Mesenchymal stem cell (in vitro differentiated cells and primary cell): ENCODE measurements around the gene RASGEF1C.

Experiments used
- DNase-seq: peaks from one replicate; pipeline ENCODE4 v3.0.0-alpha.2; 2013
- H2AFZ ChIP-seq: one replicate; pipeline ENCODE4 v1.6.1; 2013; ENCODE audit warnings: low read depth, mild to moderate bottlenecking, control low read depth, inconsistent platforms, low read length, moderate library complexity
- H2AK5ac ChIP-seq: 2 replicates; pipeline ENCODE4 v1.6.1; 2013; ENCODE audit warnings: low read length, moderate library complexity, mild to moderate bottlenecking, inconsistent platforms; ENCODE audit not compliant: severe bottlenecking
- H2BK120ac ChIP-seq: one replicate; pipeline ENCODE4 v1.6.1; 2013; ENCODE audit warnings: low read depth, mild to moderate bottlenecking, inconsistent platforms, low read length, moderate library complexity
- H2BK12ac ChIP-seq, 2 experiments: one replicate each; pipeline ENCODE4 v1.6.1; 2013; ENCODE audit warnings: inconsistent platforms in 2 of 2, low read length in 2 of 2, mild to moderate bottlenecking in 2 of 2, moderate library complexity in 2 of 2, control low read depth in 1 of 2
- H2BK15ac ChIP-seq: one replicate; pipeline ENCODE4 v1.6.1; 2013; ENCODE audit warnings: mild to moderate bottlenecking, low read depth, inconsistent platforms; ENCODE audit not compliant: poor library complexity, severe bottlenecking
- H2BK5ac ChIP-seq: 2 replicates; pipeline ENCODE4 v1.6.1; 2013; ENCODE audit warnings: low read depth, mild to moderate bottlenecking, low read length, control low read depth, inconsistent platforms; ENCODE audit not compliant: poor library complexity, severe bottlenecking
- H3K14ac ChIP-seq, 2 experiments: one replicate each; pipeline ENCODE4 v1.6.1; 2013; ENCODE audit warnings: inconsistent platforms in 2 of 2, low read length in 2 of 2, control low read depth in 1 of 2, mild to moderate bottlenecking in 1 of 2, moderate library complexity in 1 of 2
- H3K18ac ChIP-seq, 2 experiments: one replicate each; pipeline ENCODE4 v1.6.1; 2013; ENCODE audit warnings: inconsistent platforms in 2 of 2, low read length in 2 of 2, control low read depth in 1 of 2, low read depth in 1 of 2, mild to moderate bottlenecking in 1 of 2
- H3K23ac ChIP-seq, 2 experiments: one replicate each; pipeline ENCODE4 v1.6.1; 2013; ENCODE audit warnings: inconsistent platforms in 2 of 2, low read length in 2 of 2, mild to moderate bottlenecking in 2 of 2, moderate library complexity in 2 of 2, control low read depth in 1 of 2
- H3K27ac ChIP-seq: 2 replicates; pipeline ENCODE4 v1.5.1; 2013; ENCODE audit warnings: mild to moderate bottlenecking, moderate library complexity, low read length, control low read depth, inconsistent platforms; ENCODE audit not compliant: poor library complexity, severe bottlenecking
- H3K27me3 ChIP-seq, 2 experiments: 2 replicates each; pipeline versions ENCODE4 v1.6.1 to v1.7.0; 2013; ENCODE audit warnings: low read length in 2 of 2, mild to moderate bottlenecking in 2 of 2, moderate library complexity in 2 of 2, control low read depth in 1 of 2, inconsistent platforms in 1 of 2; ENCODE audit not compliant: control insufficient read depth in 1 of 2, insufficient read depth in 1 of 2
- H3K36me3 ChIP-seq, 2 experiments: 2 replicates each; pipeline versions ENCODE4 v1.6.1 to v1.7.0; 2013; ENCODE audit warnings: low read length in 2 of 2, control low read depth in 1 of 2, inconsistent platforms in 1 of 2, low read depth in 1 of 2, mild to moderate bottlenecking in 1 of 2; ENCODE audit not compliant: insufficient read depth in 2 of 2, control insufficient read depth in 1 of 2
- H3K4ac ChIP-seq, 2 experiments: one replicate each; pipeline ENCODE4 v1.6.1; 2013; ENCODE audit warnings: inconsistent platforms in 2 of 2, low read length in 2 of 2, mild to moderate bottlenecking in 2 of 2, moderate library complexity in 2 of 2, control low read depth in 1 of 2, low read depth in 1 of 2
- H3K4me1 ChIP-seq: 2 replicates; pipeline ENCODE4 v1.6.1; 2013; ENCODE audit warnings: low read depth, low read length, control low read depth; ENCODE audit not compliant: control insufficient read depth, insufficient read depth
- H3K4me2 ChIP-seq: 2 replicates; pipeline ENCODE4 v1.6.1; 2013; ENCODE audit warnings: low read length, mild to moderate bottlenecking, inconsistent platforms; ENCODE audit not compliant: poor library complexity, severe bottlenecking
- H3K4me3 ChIP-seq, 2 experiments: 2 replicates each; pipeline versions ENCODE4 v1.5.1 to v1.7.0; 2013; ENCODE audit warnings: low read length in 2 of 2, mild to moderate bottlenecking in 2 of 2, control low read depth in 1 of 2, low read depth in 1 of 2; ENCODE audit not compliant: insufficient read depth in 1 of 2
- H3K79me1 ChIP-seq: replicated peaks from 2 replicates; pipeline ENCODE4 v1.6.1; 2013; ENCODE audit warnings: mild to moderate bottlenecking, control low read depth, low read length, inconsistent platforms; ENCODE audit not compliant: poor library complexity, severe bottlenecking
- H3K9ac ChIP-seq: 2 replicates; pipeline ENCODE4 v1.7.0; 2013; ENCODE audit warnings: mild to moderate bottlenecking, low read length, moderate library complexity
- H3K9me3 ChIP-seq: 2 replicates; pipeline ENCODE4 v1.7.0; 2013; ENCODE audit warnings: mild to moderate bottlenecking, low read length; ENCODE audit not compliant: control insufficient read depth
- H4K8ac ChIP-seq: one replicate; pipeline ENCODE4 v1.6.1; 2013; ENCODE audit warnings: inconsistent platforms, mild to moderate bottlenecking, low read length, moderate library complexity
- H4K91ac ChIP-seq: one replicate; pipeline ENCODE4 v1.6.1; 2013; ENCODE audit warnings: mild to moderate bottlenecking, low read length, inconsistent platforms
- WGBS: methylation state at CpG from one replicate; pipeline ENCODE4 v1.1.7; 2013; ENCODE audit warnings: mixed read lengths; 5-methylcytosine and 5-hydroxymethylcytosine counted together

RASGEF1C gene

GRCh38 chr5:180204276-180204819 is 4.7 kb downstream of the RASGEF1C start:
- peaks cover 12 to 27% of the 10 kb centered on the region in 2 experiments for H3K27me3 ChIP-seq
- 64% methylated on average over 1 of the region's 1 CpG for WGBS
- no peak overlapping the region for H3K4ac ChIP-seq
- no peak overlapping the region for H3K23ac ChIP-seq
- DNase-seq, result no peak
- H3K4me1 ChIP-seq, result peaks cover 8% of the 10 kb centered on the region
- H2BK12ac ChIP-seq, result no peak overlapping the region
- H4K8ac ChIP-seq, result no peak overlapping the region
- no peak overlapping the region for H3K14ac ChIP-seq
- H3K36me3 ChIP-seq, result no peaks in the 10 kb centered on the region
- no peak overlapping the region for H2BK15ac ChIP-seq
- H4K91ac ChIP-seq, result no peak overlapping the region
- no peak overlapping the region for H3K27ac ChIP-seq
- no peaks in the 10 kb centered on the region for H3K9me3 ChIP-seq
- no peak overlapping the region for H2AFZ ChIP-seq
- no peak overlapping the region for H2BK120ac ChIP-seq
- no peak overlapping the region for H3K4me2 ChIP-seq
- no peak overlapping the region for H3K4me3 ChIP-seq
- H3K18ac ChIP-seq, result no peak overlapping the region
- H2AK5ac ChIP-seq, result no peak overlapping the region
- no peaks in the 10 kb centered on the region for H3K79me1 ChIP-seq
- H3K9ac ChIP-seq, result no peak overlapping the region
- no peak overlapping the region for H2BK5ac ChIP-seq

DNA sequence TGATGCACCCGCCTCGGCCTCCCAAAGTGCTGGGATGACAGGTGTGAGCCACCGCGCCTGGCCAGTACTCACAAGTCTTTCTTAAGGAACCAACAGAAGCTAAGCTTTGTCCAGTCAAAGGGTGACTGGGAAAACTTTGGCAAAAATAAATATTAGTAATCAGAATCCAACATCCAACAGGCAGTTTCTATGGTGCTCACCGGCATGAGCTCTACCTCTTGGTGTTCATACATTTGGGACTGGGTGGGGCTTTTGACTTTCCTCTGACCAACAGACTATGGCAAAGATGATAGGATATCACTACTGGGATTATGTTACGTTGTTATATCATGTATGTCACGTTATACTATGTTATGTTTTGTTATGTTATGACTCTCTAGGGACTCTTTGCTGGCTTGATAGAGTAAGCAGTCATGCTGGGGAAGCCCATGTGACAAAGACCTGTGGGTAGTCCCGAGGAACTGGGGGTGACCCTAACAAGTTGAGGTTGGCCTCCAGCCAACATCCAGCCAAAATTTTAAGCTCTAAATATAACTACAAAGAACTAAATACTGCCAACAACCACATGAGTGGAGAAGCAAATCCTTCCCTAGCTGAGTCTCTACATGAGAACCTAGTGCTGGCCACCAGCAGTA is 6.0 kb downstream of the RASGEF1C start:
- no peak overlapping the region for H3K23ac ChIP-seq
- no peak overlapping the region for H3K4ac ChIP-seq
- H3K36me3 ChIP-seq, result no peaks in the 10 kb centered on the region
- no peak overlapping the region for H3K9ac ChIP-seq
- WGBS, result 93% methylated on average over 8 of the region's 8 CpGs
- DNase-seq, result no peak
- H2BK5ac ChIP-seq, result no peak overlapping the region
- no peak overlapping the region for H3K4me2 ChIP-seq
- H2AFZ ChIP-seq, result no peak overlapping the region
- H3K4me1 ChIP-seq, result no peaks in the 10 kb centered on the region
- H3K79me1 ChIP-seq, result no peaks in the 10 kb centered on the region
- H3K4me3 ChIP-seq, result no peak overlapping the region
- H4K8ac ChIP-seq, result no peak overlapping the region
- H3K27me3 ChIP-seq, result peaks cover 6 to 30% of the 10 kb centered on the region in 2 experiments
- H3K27ac ChIP-seq, result no peak overlapping the region
- H3K9me3 ChIP-seq, result no peaks in the 10 kb centered on the region
- H4K91ac ChIP-seq, result no peak overlapping the region
- no peak overlapping the region for H2BK15ac ChIP-seq
- H2AK5ac ChIP-seq, result no peak overlapping the region
- no peak overlapping the region for H3K14ac ChIP-seq
- no peak overlapping the region for H2BK120ac ChIP-seq
- no peak overlapping the region for H3K18ac ChIP-seq
- H2BK12ac ChIP-seq, result no peak overlapping the region

DNA sequence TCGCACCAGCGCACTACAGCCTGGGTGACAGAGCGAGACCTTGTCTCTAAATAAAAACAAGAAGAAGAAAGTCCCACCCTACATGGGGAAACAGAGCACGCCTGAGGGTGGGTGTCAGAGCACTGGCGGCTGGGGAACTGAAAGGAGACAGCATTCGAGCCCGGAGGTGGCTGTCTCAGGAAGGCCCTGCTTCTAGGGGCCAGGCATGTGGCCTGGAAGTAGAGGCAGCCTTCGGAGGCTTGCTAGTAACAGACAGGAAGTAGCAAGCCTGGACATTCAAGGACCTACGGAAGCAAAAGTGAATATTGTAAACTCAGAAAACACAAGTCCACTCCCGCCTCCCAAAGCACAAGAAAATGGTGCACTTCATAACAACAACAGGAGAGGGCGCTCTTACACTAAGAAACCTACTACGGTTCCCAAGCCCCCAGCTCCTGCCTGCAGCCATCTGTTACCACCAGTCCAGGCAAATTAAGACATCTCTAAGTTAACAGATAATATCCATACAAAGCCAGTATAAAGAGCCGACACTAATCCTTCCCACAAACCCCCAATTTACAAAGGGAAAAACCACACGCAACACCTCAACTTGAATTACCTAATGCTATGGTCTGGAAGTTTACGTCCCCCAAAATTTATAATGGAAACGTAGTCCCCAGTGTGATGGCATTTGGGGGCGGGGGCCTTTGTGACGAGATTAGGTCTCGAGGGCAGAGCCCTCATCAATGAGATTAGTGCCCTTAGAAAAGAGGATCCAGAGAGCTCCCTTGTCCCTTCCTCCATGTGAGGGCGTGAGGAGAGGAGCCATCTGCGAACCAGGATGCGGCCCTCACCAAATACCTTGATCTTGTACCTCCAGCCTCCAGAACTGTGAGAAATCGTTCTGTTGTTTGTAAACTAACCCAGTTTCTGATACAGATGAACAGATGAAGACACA is 7.7 kb downstream of the RASGEF1C start:
- Histone ChIP-seq H3K36me3 (no peaks in the 10 kb centered on the region), H3K18ac (no peak overlapping the region), H2AFZ (no peak overlapping the region), H3K4me2 (no peak overlapping the region), H3K23ac (no peak overlapping the region), H3K79me1 (no peaks in the 10 kb centered on the region), H3K27me3 (peaks cover 0 to 23% of the 10 kb centered on the region in 2 experiments), H4K91ac (no peak overlapping the region), H3K9ac (no peak overlapping the region), H3K9me3 (no peaks in the 10 kb centered on the region), H3K14ac (no peak overlapping the region), H2AK5ac (no peak overlapping the region), H4K8ac (no peak overlapping the region), H3K4me1 (no peaks in the 10 kb centered on the region), H2BK15ac (no peak overlapping the region), H3K4ac (no peak overlapping the region), H2BK5ac (no peak overlapping the region), H2BK12ac (no peak overlapping the region), H3K4me3 (no peak overlapping the region), H2BK120ac (no peak overlapping the region), H3K27ac (no peak overlapping the region)
- 85% methylated on average over 22 of the region's 23 CpGs for WGBS
- no peak for DNase-seq

- Histone ChIP-seq H2BK12ac (no peak overlapping the region), H2BK5ac (no peak overlapping the region), H3K14ac (no peak overlapping the region), H2AFZ (no peak overlapping the region), H4K91ac (no peak overlapping the region), H3K4me3 (no peak overlapping the region), H2BK120ac (no peak overlapping the region), H3K79me1 (no peaks in the 10 kb centered on the region), H3K4ac (no peak overlapping the region), H4K8ac (no peak overlapping the region), H3K9me3 (no peaks in the 10 kb centered on the region), H3K18ac (no peak overlapping the region), H3K9ac (no peak overlapping the region), H3K27ac (no peak overlapping the region), H3K4me2 (no peak overlapping the region), H3K4me1 (no peaks in the 10 kb centered on the region), H3K23ac (no peak overlapping the region), H2AK5ac (no peak overlapping the region), H3K36me3 (no peaks in the 10 kb centered on the region), H2BK15ac (no peak overlapping the region), H3K27me3 (peaks cover 0 to 23% of the 10 kb centered on the region in 2 experiments)
- WGBS, result 67% methylated on average over 8 of the region's 8 CpGs
- no peak for DNase-seq
Observed at GRCh38 chr5:180199390-180199789, 9.6 kb downstream of the RASGEF1C start.
